Parathyroid adenoma (tissue), 2 donors: ENCODE measurements around the gene LCOR.

Experiments
- H2AFZ ChIP-seq: fragments of 300-600 bp; sonication (generic); one replicate; pipeline ENCODE4 v1.7.0; 2017; ENCODE audit warnings: antibody characterized with exemption, mild to moderate bottlenecking
- H3K27ac ChIP-seq: fragments of 300-600 bp; sonication (generic); one replicate; pipeline ENCODE4 v1.7.0; 2017
- H3K27me3 ChIP-seq: fragments of 300-600 bp; sonication (generic); one replicate; pipeline ENCODE4 v1.7.0; 2017; ENCODE audit warnings: low read length; ENCODE audit not compliant: control insufficient read depth, insufficient read depth
- H3K36me3 ChIP-seq: fragments of 300-600 bp; sonication (generic); one replicate; pipeline ENCODE4 v1.7.0; 2017; ENCODE audit warnings: low read length; ENCODE audit not compliant: control insufficient read depth, insufficient read depth
- H3K4me1 ChIP-seq: fragments of 300-600 bp; sonication (generic); one replicate; pipeline ENCODE4 v1.7.0; 2017; ENCODE audit warnings: control low read depth
- H3K4me2 ChIP-seq: fragments of 300-600 bp; sonication (generic); one replicate; pipeline ENCODE4 v1.7.0; 2017; ENCODE audit warnings: low read length
- H3K4me3 ChIP-seq: fragments of 300-600 bp; sonication (generic); one replicate; pipeline ENCODE4 v1.7.0; 2017; ENCODE audit warnings: low read depth, low read length
- H3K79me2 ChIP-seq: fragments of 300-600 bp; sonication (generic); one replicate; pipeline ENCODE4 v1.7.0; 2017; ENCODE audit warnings: control low read depth
- H3K9ac ChIP-seq: fragments of 300-600 bp; sonication (generic); one replicate; pipeline ENCODE4 v1.7.0; 2017; ENCODE audit warnings: mild to moderate bottlenecking
- H3K9me3 ChIP-seq: fragments of 300-600 bp; sonication (generic); one replicate; pipeline ENCODE4 v1.7.0; 2017; ENCODE audit warnings: low read length; ENCODE audit not compliant: control insufficient read depth
- CTCF ChIP-seq: fragments of 300-600 bp; sonication (generic); IDR thresholded peaks from one replicate; pipeline ENCODE4 v1.7.0; 2017; ENCODE audit warnings: antibody characterized with exemption, mild to moderate bottlenecking
- donor health status: primary hyperparathyroidism.

The LCOR gene

GRCh38 chr10:96988426-96988825 lies 156.3 kb downstream of the LCOR start:
- no peak overlapping the region for H3K4me2 ChIP-seq
- no peaks in the 10 kb centered on the region for H3K27me3 ChIP-seq
- no peaks in the 10 kb centered on the region for H3K79me2 ChIP-seq
- no peaks in the 10 kb centered on the region for H3K9me3 ChIP-seq
- no peak overlapping the region for H3K27ac ChIP-seq
- no peak for TF ChIP-seq CTCF
- no peak overlapping the region for H2AFZ ChIP-seq
- H3K4me3 ChIP-seq: no peak overlapping the region
- no peaks in the 10 kb centered on the region for H3K4me1 ChIP-seq
- no peak overlapping the region for H3K9ac ChIP-seq
- H3K36me3 ChIP-seq: no peaks in the 10 kb centered on the region

GRCh38 chr10:96991313-96991841 lies 159.3 kb downstream of the LCOR start:
- Histone ChIP-seq H3K27me3 (no peaks in the 10 kb centered on the region), H3K36me3 (no peaks in the 10 kb centered on the region), H3K79me2 (no peaks in the 10 kb centered on the region), H3K9me3 (no peaks in the 10 kb centered on the region), H3K9ac (no peak overlapping the region), H3K4me3 (no peak overlapping the region), H3K4me1 (no peaks in the 10 kb centered on the region), H3K27ac (no peak overlapping the region), H2AFZ (no peak overlapping the region), H3K4me2 (no peak overlapping the region)
- no peak for TF ChIP-seq CTCF

- Histone ChIP-seq H3K9ac (no peak overlapping the region), H3K4me3 (no peak overlapping the region), H3K27ac (no peak overlapping the region), H3K9me3 (no peaks in the 10 kb centered on the region), H3K79me2 (no peaks in the 10 kb centered on the region), H3K4me2 (no peak overlapping the region), H3K36me3 (no peaks in the 10 kb centered on the region), H3K4me1 (no peaks in the 10 kb centered on the region), H2AFZ (no peak overlapping the region), H3K27me3 (no peaks in the 10 kb centered on the region)
- no peak for TF ChIP-seq CTCF
Observed at GRCh38 chr10:96992721-96993120, 160.6 kb downstream of the LCOR start.

GRCh38 chr10:96995851-96996250 lies 163.8 kb downstream of the LCOR start:
- Histone ChIP-seq H3K9ac (no peak overlapping the region), H3K4me3 (no peak overlapping the region), H3K79me2 (no peaks in the 10 kb centered on the region), H3K9me3 (no peaks in the 10 kb centered on the region), H3K27ac (no peak overlapping the region), H2AFZ (no peak overlapping the region), H3K4me2 (no peak overlapping the region), H3K36me3 (no peaks in the 10 kb centered on the region), H3K27me3 (no peaks in the 10 kb centered on the region), H3K4me1 (no peaks in the 10 kb centered on the region)
- TF ChIP-seq CTCF: no peak

- H3K27me3 ChIP-seq: no peaks in the 10 kb centered on the region
- H2AFZ ChIP-seq: no peak overlapping the region
- no peaks in the 10 kb centered on the region for H3K4me1 ChIP-seq
- H3K4me3 ChIP-seq: no peak overlapping the region
- H3K36me3 ChIP-seq: no peaks in the 10 kb centered on the region
- no peak overlapping the region for H3K27ac ChIP-seq
- no peaks in the 10 kb centered on the region for H3K9me3 ChIP-seq
- H3K4me2 ChIP-seq: no peak overlapping the region
- H3K9ac ChIP-seq: no peak overlapping the region
- TF ChIP-seq CTCF: no peak
- no peaks in the 10 kb centered on the region for H3K79me2 ChIP-seq
Observed at GRCh38 chr10:96996275-96996965, 164.3 kb downstream of the LCOR start.
